Measurements from ENCODE around the gene AJAP1. TPM values are rescaled to one million over a fixed set of nuclear protein-coding genes. Genes with fewer than 3 reads are reported as not detected.

Gene AJAP1
- total and polyA plus RNA-seq, 3 donors from 2014 or later = 5.0 to 5.8 (median 5.4) TPM

- no peaks in the 10 kb centered on the region for H3K36me3 ChIP-seq (ENCODE audit: low read depth, missing control alignments)
- no peak overlapping the region for H3K4me3 ChIP-seq
- H3K4me1 ChIP-seq = no peaks in the 10 kb centered on the region
- intact Hi-C loops (cut with DNase I; ENCODE audit: low total_unique reads) = no loop called here
- H3K9me3 ChIP-seq = no peaks in the 10 kb centered on the region
- no peak for TF ChIP-seq CTCF (IDR thresholded peaks at IDR 0.05)
- 74 to 83% methylated on average over 2 of the region's 2 CpGs for WGBS, 2 donors
- no peak overlapping the region for H3K27ac ChIP-seq
- no peak for DNase-seq
- H3K27me3 ChIP-seq = no peaks in the 10 kb centered on the region
Measured at GRCh38 chr1:4754816-4755215, 100.4 kb downstream of the AJAP1 start.

- no peaks in the 10 kb centered on the region for H3K9me3 ChIP-seq
- no peaks in the 10 kb centered on the region for H3K36me3 ChIP-seq (ENCODE audit: low read depth, missing control alignments)
- 43 to 51% methylated on average over 7 to 8 of the region's 8 CpGs for WGBS, 2 donors
- no peak for DNase-seq
- no peaks in the 10 kb centered on the region for H3K4me1 ChIP-seq
- H3K27ac ChIP-seq = no peak overlapping the region
- H3K4me3 ChIP-seq = no peak overlapping the region
- no peak for TF ChIP-seq CTCF (IDR thresholded peaks at IDR 0.05)
- H3K27me3 ChIP-seq = no peaks in the 10 kb centered on the region
- intact Hi-C loops (cut with DNase I; ENCODE audit: low total_unique reads) = no loop called here
Measured at GRCh38 chr1:4755301-4755845, 101.0 kb downstream of the AJAP1 start.

GRCh38 chr1:4755864-4756504 is 101.6 kb downstream of the AJAP1 start:
- WGBS, 2 donors = 84 to 93% methylated on average over 6 to 8 of the region's 8 CpGs
- intact Hi-C loops (cut with DNase I; ENCODE audit: low total_unique reads) = no loop called here
- Histone ChIP-seq H3K9me3 (no peaks in the 10 kb centered on the region), H3K27ac (no peak overlapping the region), H3K4me1 (no peaks in the 10 kb centered on the region), H3K36me3 (ENCODE audit: low read depth, missing control alignments) (no peaks in the 10 kb centered on the region), H3K27me3 (no peaks in the 10 kb centered on the region), H3K4me3 (no peak overlapping the region)
- no peak for DNase-seq
- TF ChIP-seq CTCF (IDR thresholded peaks at IDR 0.05) (no peak), POLR2A (IDR thresholded peaks at IDR 0.05) (no peak)

GRCh38 chr1:4756851-4757580 is 102.6 kb downstream of the AJAP1 start:
- Histone ChIP-seq H3K4me1 (no peaks in the 10 kb centered on the region), H3K36me3 (ENCODE audit: low read depth, missing control alignments) (no peaks in the 10 kb centered on the region), H3K27ac (no peak overlapping the region), H3K9me3 (no peaks in the 10 kb centered on the region), H3K4me3 (no peak overlapping the region), H3K27me3 (no peaks in the 10 kb centered on the region)
- TF ChIP-seq CTCF (IDR thresholded peaks at IDR 0.05) (no peak), POLR2A (IDR thresholded peaks at IDR 0.05) (no peak)
- no peak for DNase-seq
- WGBS, 2 donors = 87% methylated on average over 10 of the region's 10 CpGs; no CpG with 5 or more reads in 1 of the 2 donors
- intact Hi-C loops (cut with DNase I; ENCODE audit: low total_unique reads) = no loop called here

Data from testis (tissue), 3 donors.